H1 (cell line): ENCODE data around the gene PXN. TPM values are rescaled to one million over a fixed set of nuclear protein-coding genes. Genes with fewer than 3 reads are reported as not detected.

Source experiments
- CTCF ChIA-PET: fragments of 300-600 bp; sonication (Branson Sonifier 250); formaldehyde crosslinking; loops from one replicate; lab custom pipeline; 2021; ENCODE audit not compliant: partially characterized antibody; lab: Charles Lee
- POLR2A ChIA-PET: fragments of 300-600 bp; sonication (Branson Sonifier 250); formaldehyde crosslinking; loops from one replicate; lab custom pipeline; 2021; ENCODE audit warnings: inconsistent platforms; ENCODE audit not compliant: partially characterized antibody; lab: Charles Lee
- DNase-seq, 2 experiments: peaks; one replicate each; pipeline versions ENCODE4 v3.0.0 to v3.0.0-alpha.2; 2010 to 2022; ENCODE audit warnings: low spot score in 2 of 2, low read depth in 1 of 2, mixed read lengths in 1 of 2
- FAIRE-seq: peaks from 2 replicates; lab custom pipeline; 2011; peaks lifted over from hg19 to GRCh38; lab: Jason Lieb, UNC
- H2AFZ ChIP-seq: 2 replicates; pipeline ENCODE4 v1.8.1; 2012; ENCODE audit warnings: low read length, inconsistent platforms
- H2AK5ac ChIP-seq: 2 replicates; pipeline ENCODE4 v1.6.1; 2013; ENCODE audit warnings: low read depth, low read length
- H2BK120ac ChIP-seq: replicated peaks from 2 replicates; pipeline ENCODE3; 2013; ENCODE audit warnings: low read depth, low read length, inconsistent platforms
- H2BK12ac ChIP-seq: 2 replicates; pipeline ENCODE4 v1.6.1; 2013; ENCODE audit warnings: low read depth, low read length
- H2BK15ac ChIP-seq: 2 replicates; pipeline ENCODE4 v1.6.1; 2013; ENCODE audit warnings: low read length
- H2BK20ac ChIP-seq: 2 replicates; pipeline ENCODE4 v1.6.1; 2013; ENCODE audit warnings: low read length
- H2BK5ac ChIP-seq: 2 replicates; pipeline ENCODE4 v1.6.1; 2013; ENCODE audit warnings: low read depth, low read length
- H3K14ac ChIP-seq: 2 replicates; pipeline ENCODE4 v1.6.1; 2013; ENCODE audit warnings: inconsistent platforms; ENCODE audit not compliant: insufficient read length
- H3K18ac ChIP-seq: 2 replicates; pipeline ENCODE4 v1.6.1; 2013; ENCODE audit warnings: low read length; ENCODE audit errors: extremely low read depth
- H3K23ac ChIP-seq: 2 replicates; pipeline ENCODE4 v1.6.1; 2013; ENCODE audit warnings: inconsistent platforms; ENCODE audit not compliant: insufficient read length
- H3K23me2 ChIP-seq: 2 replicates; pipeline ENCODE4 v1.6.1; 2013; ENCODE audit warnings: low read depth, low read length
- H3K27ac ChIP-seq: 2 replicates; pipeline ENCODE4 v1.6.1; 2011; ENCODE audit warnings: low read depth, low read length, inconsistent platforms
- H3K27me3 ChIP-seq, 4 experiments: replicated peaks in 1 of 4; 1 replicate in 1 of 4; 2 replicates in 3 of 4; pipeline versions ENCODE4 v1.6.1 to v1.8.1; 2011 to 2013; ENCODE audit warnings: low read length in 3 of 4, mild to moderate bottlenecking in 3 of 4, inconsistent platforms in 2 of 4, mixed read lengths in 2 of 4, moderate library complexity in 1 of 4; ENCODE audit not compliant: control insufficient read depth in 3 of 4, insufficient read depth in 3 of 4; ENCODE audit errors: extremely low read depth in 1 of 4
- H3K36me3 ChIP-seq, 4 experiments: 2 replicates each; pipeline versions ENCODE4 v1.6.1 to v1.8.1; 2011 to 2013; ENCODE audit warnings: mild to moderate bottlenecking in 4 of 4, low read length in 3 of 4, moderate library complexity in 2 of 4, control low read depth in 1 of 4, inconsistent platforms in 1 of 4; ENCODE audit not compliant: insufficient read depth in 4 of 4, control insufficient read depth in 2 of 4
- H3K4ac ChIP-seq: replicated peaks from 2 replicates; pipeline ENCODE3; 2013; ENCODE audit warnings: low read length, low read depth, mixed read lengths, inconsistent platforms; ENCODE audit not compliant: insufficient read length
- H3K4me1 ChIP-seq, 4 experiments: replicated peaks in 1 of 4; 1 replicate in 1 of 4; 2 replicates in 3 of 4; pipeline versions ENCODE4 v1.6.1 to v1.8.1; 2011 to 2013; ENCODE audit warnings: low read length in 3 of 4, inconsistent platforms in 2 of 4, mixed read lengths in 1 of 4; ENCODE audit not compliant: insufficient read depth in 4 of 4, control insufficient read depth in 3 of 4
- H3K4me2 ChIP-seq, 2 experiments: 2 replicates each; pipeline versions ENCODE4 v1.6.1 to v1.8.1; 2011 to 2013; ENCODE audit warnings: low read depth in 2 of 2, low read length in 2 of 2, control low read depth in 1 of 2, inconsistent platforms in 1 of 2, mild to moderate bottlenecking in 1 of 2; ENCODE audit not compliant: insufficient read depth in 1 of 2
- H3K4me3 ChIP-seq, 4 experiments: fragments of 200-600, 300-600 bp in 1 of 4; sonication (generic), shearing (Covaris generic), sonication (Bioruptor Twin) in 1 of 4; 2 replicates each; pipeline versions ENCODE4 v1.5.1 to v1.8.1; 2011 to 2016; ENCODE audit warnings: low read length in 4 of 4, low read depth in 3 of 4, control low read depth in 2 of 4, inconsistent platforms in 2 of 4, mild to moderate bottlenecking in 2 of 4, mixed read lengths in 1 of 4, moderate library complexity in 1 of 4; ENCODE audit not compliant: insufficient read depth in 2 of 4; ENCODE audit errors: extremely low read depth in 1 of 4
- H3K56ac ChIP-seq: replicated peaks from 2 replicates; pipeline ENCODE3; 2013; ENCODE audit warnings: low read depth, mild to moderate bottlenecking, mixed read lengths, low read length, inconsistent platforms; ENCODE audit not compliant: insufficient read length
- H3K79me1 ChIP-seq: 2 replicates; pipeline ENCODE4 v1.6.1; 2013; ENCODE audit warnings: low read depth, low read length, control low read depth
- H3K79me2 ChIP-seq, 2 experiments: 2 replicates each; pipeline versions ENCODE4 v1.6.1 to v1.8.1; 2012 to 2013; ENCODE audit warnings: low read length in 2 of 2, mild to moderate bottlenecking in 2 of 2, inconsistent platforms in 1 of 2; ENCODE audit not compliant: insufficient read depth in 2 of 2, control insufficient read depth in 1 of 2
- H3K9ac ChIP-seq, 4 experiments: replicated peaks in 1 of 4; 1 replicate in 1 of 4; 2 replicates in 3 of 4; pipeline versions ENCODE4 v1.6.1 to v1.8.1; 2011 to 2013; ENCODE audit warnings: low read depth in 3 of 4, low read length in 3 of 4, control low read depth in 2 of 4, mild to moderate bottlenecking in 2 of 4, moderate library complexity in 2 of 4, inconsistent platforms in 1 of 4; ENCODE audit errors: extremely low read depth in 1 of 4
- H3K9me3 ChIP-seq, 2 experiments: 2 replicates each; pipeline versions ENCODE4 v1.6.1 to v1.8.1; 2012 to 2013; ENCODE audit warnings: mild to moderate bottlenecking in 2 of 2, moderate library complexity in 2 of 2, control low read depth in 1 of 2, inconsistent platforms in 1 of 2, low read depth in 1 of 2, low read length in 1 of 2, mixed read lengths in 1 of 2; ENCODE audit not compliant: insufficient read depth in 2 of 2
- H4K20me1 ChIP-seq, 2 experiments: replicated peaks in 1 of 2; 2 replicates each; pipeline versions ENCODE3 to v1.8.1; 2011 to 2013; ENCODE audit warnings: inconsistent platforms in 2 of 2, low read length in 2 of 2, mild to moderate bottlenecking in 1 of 2; ENCODE audit not compliant: insufficient read depth in 2 of 2, control insufficient read depth in 1 of 2
- H4K5ac ChIP-seq: 2 replicates; pipeline ENCODE4 v1.6.1; 2013; ENCODE audit warnings: low read length, low read depth, mixed read lengths, inconsistent platforms; ENCODE audit not compliant: insufficient read length
- H4K8ac ChIP-seq: 2 replicates; pipeline ENCODE4 v1.8.0; 2013; ENCODE audit warnings: mild to moderate bottlenecking, moderate library complexity, low read length, inconsistent platforms; ENCODE audit not compliant: insufficient read depth; ENCODE audit errors: extremely low read depth
- H4K91ac ChIP-seq: replicated peaks from 2 replicates; pipeline ENCODE3; 2013; ENCODE audit warnings: low read length, mixed read lengths, inconsistent platforms; ENCODE audit not compliant: insufficient read length
- ATF2 ChIP-seq: IDR thresholded peaks from 2 replicates; pipeline ENCODE4 v1.6.1; 2012; ENCODE audit warnings: low read length, inconsistent platforms
- BACH1 ChIP-seq: IDR thresholded peaks from 2 replicates; pipeline ENCODE4 v1.6.1; 2012; ENCODE audit warnings: low read length, improper control_type of control experiment
- E2F6 ChIP-seq: IDR thresholded peaks from 2 replicates; pipeline ENCODE4 v1.6.1; 2012; ENCODE audit warnings: inconsistent platforms
- NANOG ChIP-seq: IDR thresholded peaks from 2 replicates; pipeline ENCODE4 v1.6.1; 2011; ENCODE audit warnings: low read length, low read depth, mild to moderate bottlenecking, inconsistent platforms; ENCODE audit not compliant: insufficient read depth, poor library complexity, severe bottlenecking
- RFX5 ChIP-seq: IDR thresholded peaks from 2 replicates; pipeline ENCODE4 v1.6.1; 2011; ENCODE audit warnings: low read depth, low read length, improper control_type of control experiment, borderline replicate concordance
- SIX5 ChIP-seq: IDR thresholded peaks from 2 replicates; pipeline ENCODE4 v1.6.1; 2011; ENCODE audit warnings: mild to moderate bottlenecking, low read depth, low read length
- SRF ChIP-seq: IDR thresholded peaks from 2 replicates; pipeline ENCODE4 v1.6.1; 2011; ENCODE audit warnings: mild to moderate bottlenecking, low read depth, low read length, moderate library complexity
- WGBS, 2 experiments: shearing (Covaris generic) in 1 of 2; methylation state at CpG; one replicate each; pipeline versions ENCODE4 v1.1.6 to v1.1.7; 2013 to 2015; ENCODE audit warnings: low lambda C conversion rate in 2 of 2, mixed read lengths in 2 of 2, inconsistent platforms in 1 of 2, low coverage in 1 of 2, missing lambda C conversion rate in 1 of 2; ENCODE audit not compliant: insufficient replicate concordance in 2 of 2, insufficient coverage in 1 of 2, insufficient read length in 1 of 2; ENCODE audit errors: extremely low coverage in 1 of 2, missing lambda C conversion rate in 1 of 2; 5-methylcytosine and 5-hydroxymethylcytosine counted together
- polyA plus RNA-seq, 7 experiments: library from polyadenylated mRNA; depleted of rRNA in 3 of 7; stranded (reverse) in 5 of 7; unstranded in 2 of 7; fragments of >200 nt in 5 of 7; fragments of 200-250 nt in 2 of 7; gene quantifications; 1 replicate in 5 of 7; 2 replicates in 1 of 7; 4 replicates in 1 of 7; pipeline versions ENCODE4 v1.2.1 to v1.2.3, GENCODE V29; 2011 to 2013; ENCODE audit warnings: missing spikeins in 2 of 7, mixed read lengths in 2 of 7
- total RNA-seq: library from RNA; stranded (reverse); fragmentation: NEBNext Ultra II Directional; extraction: Animal tissue kit (Norgen Biotek cat#: 25700); gene quantifications from 2 replicates; pipeline ENCODE4 v1.2.1, GENCODE V29; 2021
- TF ChIP-seq, protein P1 (sequence below): IDR thresholded peaks from 2 replicates; pipeline ENCODE4 v1.6.1; 2012; ENCODE audit warnings: inconsistent platforms

PXN gene
- total and polyA plus RNA-seq, 2 of the 8 experiments (the other 6 are each of a cell fraction or from before 2014, with no cell fraction given): 51.0 to 105 TPM

DNA sequence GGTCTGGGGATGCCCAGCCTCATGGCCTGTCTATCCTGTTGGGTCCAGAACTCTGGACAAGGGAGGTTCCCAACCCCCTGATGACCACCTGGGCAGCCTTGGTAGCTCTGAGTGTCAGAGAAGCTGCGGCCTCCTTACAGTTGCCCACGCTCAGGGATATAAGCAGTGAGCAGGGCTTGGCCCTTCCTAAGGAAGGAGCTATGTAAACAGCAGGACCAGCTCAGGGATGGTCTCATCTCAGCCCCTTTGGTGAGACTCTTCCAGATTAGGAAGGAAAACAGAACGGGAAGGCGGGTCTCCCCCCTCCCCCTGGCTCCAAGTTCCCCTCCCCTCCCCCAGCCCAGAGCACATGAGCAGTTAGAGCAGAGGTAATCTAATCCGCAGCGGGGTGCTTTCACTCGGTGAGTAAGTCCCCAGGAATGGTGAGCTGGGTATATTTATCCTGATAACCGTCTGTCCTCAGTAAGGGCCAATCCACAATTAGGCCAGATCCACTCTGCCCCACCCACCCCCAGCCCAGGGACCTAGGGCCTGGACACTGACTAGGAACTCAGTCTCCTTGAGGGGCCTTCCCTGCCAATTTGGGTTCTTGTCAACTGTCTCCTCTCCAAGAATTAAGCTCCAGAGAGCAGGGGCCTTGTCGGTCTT is 35.1 kb downstream of the PXN start:
- H4K20me1 ChIP-seq: peaks cover 4 to 8% of the 10 kb centered on the region in 2 experiments
- peaks cover 40 to 81% (median 51%) of the 10 kb centered on the region in 4 experiments for H3K4me1 ChIP-seq
- peak overlapping the region; percentile 100 for H2BK12ac ChIP-seq
- ChIA-PET CTCF (interaction anchor here (0.5 to 17.8 kb wide), 12 partner anchors 11 to 266 kb away, joined by 3 to 930 read pairs (median 5); partner anchors contain the start of genes PXN, RNU4-1, RNU4-2 and RPLP0), POLR2A (interaction anchor here (0.5 to 88.3 kb wide), 16 partner anchors 11 to 829 kb away, joined by 3 to 4270 read pairs (median 4); partner anchors contain the start of genes GCN1, MSI1, PXN and RAB35)
- peak overlapping the region; percentile 96 for H3K27ac ChIP-seq
- peak overlapping the region; percentile 46 to 83 for H3K4me2 ChIP-seq
- H4K91ac ChIP-seq: peak overlapping the region; percentile 45
- H3K23ac ChIP-seq: no peak overlapping the region
- H3K14ac ChIP-seq: no peak overlapping the region
- peak overlapping the region; percentile 100 for H2BK5ac ChIP-seq
- H3K9me3 ChIP-seq: no peaks in the 10 kb centered on the region
- peak overlapping the region in 3 of 4 experiments; percentile 12 to 53 (median 32); a peak in 5 of 8 replicates for H3K4me3 ChIP-seq
- FAIRE-seq: no peak
- WGBS, 2 experiments: 25% methylated on average over 7 of the region's 9 CpGs; no CpG with 5 or more reads in 1 of the 2 experiments
- H3K4ac ChIP-seq: peak overlapping the region; percentile 82
- H3K27me3 ChIP-seq: no peaks in the 10 kb centered on the region
- peak overlapping the region; percentile 8 for H2BK120ac ChIP-seq
- no peak overlapping the region for H2AFZ ChIP-seq
- peaks cover 0 to 5% (median 2%) of the 10 kb centered on the region in 4 experiments; a peak in 1 of 8 replicates for H3K36me3 ChIP-seq
- peaks cover 3% of the 10 kb centered on the region; the same call in 1 of the 2 replicates for H3K79me1 ChIP-seq
- no peaks in the 10 kb centered on the region; the same call in 1 of the 2 replicates for H3K23me2 ChIP-seq
- peak overlapping the region in 2 of 4 experiments; percentile 61 to 69; a peak in 5 of 7 replicates for H3K9ac ChIP-seq
- H2AK5ac ChIP-seq: peak overlapping the region; percentile 97
- peak overlapping the region; percentile 99 for H3K18ac ChIP-seq
- no peak overlapping the region; the same call in none of the 2 replicates for H4K8ac ChIP-seq
- H3K56ac ChIP-seq: peak overlapping the region; percentile 71
- peak overlapping the region; percentile 45 for H4K5ac ChIP-seq
- DNase-seq: peak; percentile 83 to 91
- peak overlapping the region; percentile 99 for H2BK20ac ChIP-seq
- H3K79me2 ChIP-seq: peaks cover 0 to 58% of the 10 kb centered on the region in 2 experiments; a peak in 2 of 4 replicates
- 0 out of 2 replicates have a peak overlapping the region, but pooled peaks have one; percentile 22 for H2BK15ac ChIP-seq
- TF ChIP-seq SIX5 (no peak), BACH1 (no peak), RFX5 (no peak), NANOG (peak; percentile 94), E2F6 (no peak), SRF (no peak), ATF2 (no peak; the same call in 1 of the 2 replicates)
- TF ChIP-seq, protein P1, sequence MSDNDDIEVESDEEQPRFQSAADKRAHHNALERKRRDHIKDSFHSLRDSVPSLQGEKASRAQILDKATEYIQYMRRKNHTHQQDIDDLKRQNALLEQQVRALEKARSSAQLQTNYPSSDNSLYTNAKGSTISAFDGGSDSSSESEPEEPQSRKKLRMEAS: peak; percentile 74; the same call in 1 of the 2 replicates
